Measurements from ENCODE around the gene MED9. TPM values are rescaled to one million over a fixed set of nuclear protein-coding genes. Genes with fewer than 3 reads are reported as not detected.

The MED9 gene
- total and polyA plus RNA-seq, 2 of the 4 experiments (the other 2 are of a cell fraction), result 6.1 to 10.1 TPM

DNA sequence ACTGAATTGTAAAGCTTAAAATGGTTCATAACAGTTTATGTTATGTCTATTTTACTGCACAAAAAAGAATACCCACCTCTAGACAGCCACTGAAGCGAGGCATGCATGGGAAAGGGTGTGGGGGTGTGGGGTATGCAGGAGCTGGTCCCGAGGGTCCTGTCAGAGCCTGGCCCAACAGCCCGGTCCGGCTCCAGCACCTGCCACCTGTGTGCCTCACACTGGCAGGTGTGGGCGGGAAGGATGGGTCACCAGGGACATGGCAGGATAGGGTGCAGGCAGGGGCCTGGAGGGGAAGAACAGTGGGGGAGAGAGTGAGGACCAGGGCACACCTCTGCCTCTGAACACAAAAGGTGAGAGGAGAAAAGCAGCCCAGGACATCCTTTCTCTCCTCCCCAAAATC lies 42.2 kb downstream of the MED9 start:
- dilution Hi-C loops (cut with HindIII; ENCODE audit: low sequenced_read_pairs, unreplicated experiment), result no loop called here

More for the DNA sequence above, 42.2 kb downstream of the MED9 start:
- CTCF ChIA-PET, result no interaction called here
- no peak overlapping the region for H2BK5ac ChIP-seq (ENCODE audit: low read depth, low read length, poor library complexity, severe bottlenecking)
- no CpG with 5 or more reads among the region's 5 CpGs for WGBS, 2 experiments (ENCODE audit: extremely low coverage in 2 of 2, insufficient read length in 1 of 2)
- H3K9me1 ChIP-seq (ENCODE audit: insufficient read depth, low read length), result no peaks in the 10 kb centered on the region; the same call in 1 of the 2 replicates
- ATAC-seq (ENCODE audit: low read depth) (no peak), DNase-seq (no peak)
- TF ChIP-seq SMC3 (IDR thresholded peaks at IDR 0.05; ENCODE audit: low read depth, low read length), result no peak
- no peak for TF ChIP-seq RCOR1 (IDR thresholded peaks at IDR 0.05; ENCODE audit: insufficient replicate concordance, low read length)
- TF ChIP-seq RFX5 (IDR thresholded peaks at IDR 0.05; ENCODE audit: low read depth, low read length), result no peak
- TF ChIP-seq MAFK (IDR thresholded peaks at IDR 0.05; ENCODE audit: low read depth, low read length), result no peak
- TF ChIP-seq NFE2L2 (IDR thresholded peaks at IDR 0.05; ENCODE audit: low read depth, low read length), result no peak
- TF ChIP-seq CEBPB (IDR thresholded peaks at IDR 0.05; ENCODE audit: low read depth, low read length), result no peak
- TF ChIP-seq MXI1 (IDR thresholded peaks at IDR 0.05; ENCODE audit: borderline replicate concordance, low read depth, low read length), result no peak
- no peak overlapping the region for H3K23ac ChIP-seq (ENCODE audit: low read depth, low read length)
- no peak overlapping the region for H2BK120ac ChIP-seq (ENCODE audit: low read depth, low read length)
- no peak overlapping the region for H3K4me3 ChIP-seq (ENCODE audit: insufficient read depth, low read depth, low read length)
- H3K56ac ChIP-seq (ENCODE audit: extremely low read depth, insufficient read depth, low read length), result no peak overlapping the region
- POLR2A ChIA-PET (ENCODE audit: unreplicated experiment), result no interaction called here
- no peak overlapping the region for H4K8ac ChIP-seq (ENCODE audit: low read depth in 2 of 2, low read length in 2 of 2)
- H2AFZ ChIP-seq (replicated peaks; ENCODE audit: low read length, poor library complexity), result no peak overlapping the region
- no peak overlapping the region for H2AK9ac ChIP-seq (replicated peaks; ENCODE audit: low read depth, low read length, poor library complexity)
- no peaks in the 10 kb centered on the region for H3K36me3 ChIP-seq (ENCODE audit: control insufficient read depth, insufficient read depth, low read length)
- H4K20me1 ChIP-seq (ENCODE audit: insufficient read depth, low read length), result peaks cover 6% of the 10 kb centered on the region; the same call in 1 of the 2 replicates
- no peak overlapping the region for H4K5ac ChIP-seq (ENCODE audit: low read depth, low read length)
- H3K9ac ChIP-seq (ENCODE audit: low read depth, low read length), result no peak overlapping the region
- no peak overlapping the region for H3K4ac ChIP-seq (ENCODE audit: low read depth, low read length)
- H4K91ac ChIP-seq (ENCODE audit: insufficient read depth, low read depth, low read length), result no peak overlapping the region
- H3K18ac ChIP-seq (ENCODE audit: low read depth, low read length), result no peak overlapping the region
- peaks cover 2% of the 10 kb centered on the region; the same call in 1 of the 2 replicates for H3K27me3 ChIP-seq (ENCODE audit: control insufficient read depth, insufficient read depth, low read length)
- H2BK15ac ChIP-seq (ENCODE audit: low read depth, low read length), result no peak overlapping the region
- H3K9me3 ChIP-seq (ENCODE audit: control insufficient read depth, insufficient read depth, low read length), result no peaks in the 10 kb centered on the region
- H3K79me1 ChIP-seq (ENCODE audit: low read depth in 1 of 2, low read length in 2 of 2), result no peaks in the 10 kb centered on the region
- BruUV-seq (replicated peaks), result no TSS peak
- no peak overlapping the region for H3K14ac ChIP-seq (replicated peaks; ENCODE audit: low read depth, low read length)
- intact Hi-C loops (cut with micrococcal nuclease) (no loop called here), in situ Hi-C loops (cut with MboI; ENCODE audit: low sequenced_read_pairs) (no loop called here)
- no peak overlapping the region for H2AK5ac ChIP-seq (ENCODE audit: low read depth, low read length)
- H2BK20ac ChIP-seq (ENCODE audit: low read depth, low read length), result no peak overlapping the region
- peaks cover 3% of the 10 kb centered on the region; the same call in 1 of the 2 replicates for H3K4me1 ChIP-seq (ENCODE audit: control insufficient read depth, insufficient read depth, low read length)
- H3K27ac ChIP-seq (ENCODE audit: insufficient read depth, low read length), result no peak overlapping the region
- no peak overlapping the region for H3K4me2 ChIP-seq (ENCODE audit: low read depth, low read length)
